SKM-1 (cell line): ENCODE data around the gene RAB18.
"Not testable (repeated sequence)": the region's sequence is repeated elsewhere in the genome, so short reads cannot be mapped to it uniquely, and the experiment has no call there.

ENCODE experiments used
- DNase-seq: peaks from one replicate; lab custom pipeline; 2025; ENCODE audit not compliant: unreplicated experiment; lab: John Stamatoyannopoulos, UW

The RAB18 gene

DNA sequence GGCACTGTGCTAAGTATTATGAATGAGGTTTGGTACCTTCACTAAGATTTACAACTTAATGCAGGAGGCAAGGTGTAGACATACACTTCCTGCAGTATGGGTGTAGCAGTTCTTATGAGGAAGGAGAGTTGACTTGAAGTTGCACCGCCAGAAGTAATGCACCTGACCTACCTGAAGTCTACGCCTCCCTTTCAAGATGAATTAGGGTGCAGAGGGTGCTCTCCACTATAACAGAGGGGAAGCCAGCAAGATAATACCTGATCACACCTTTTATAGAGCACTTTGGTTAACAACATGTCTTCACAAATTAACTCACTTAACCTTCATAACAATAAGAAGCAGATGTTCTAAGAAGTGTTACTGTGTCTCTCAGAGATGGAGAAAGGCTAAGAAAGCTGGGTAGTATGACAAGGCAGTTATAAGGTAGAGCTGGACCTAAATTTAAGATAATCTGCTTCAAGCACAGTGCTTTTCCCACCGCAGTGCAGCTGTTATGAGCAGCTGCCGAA, 552 bp upstream of the RAB18 start:
- DNase-seq = no peak

DNA sequence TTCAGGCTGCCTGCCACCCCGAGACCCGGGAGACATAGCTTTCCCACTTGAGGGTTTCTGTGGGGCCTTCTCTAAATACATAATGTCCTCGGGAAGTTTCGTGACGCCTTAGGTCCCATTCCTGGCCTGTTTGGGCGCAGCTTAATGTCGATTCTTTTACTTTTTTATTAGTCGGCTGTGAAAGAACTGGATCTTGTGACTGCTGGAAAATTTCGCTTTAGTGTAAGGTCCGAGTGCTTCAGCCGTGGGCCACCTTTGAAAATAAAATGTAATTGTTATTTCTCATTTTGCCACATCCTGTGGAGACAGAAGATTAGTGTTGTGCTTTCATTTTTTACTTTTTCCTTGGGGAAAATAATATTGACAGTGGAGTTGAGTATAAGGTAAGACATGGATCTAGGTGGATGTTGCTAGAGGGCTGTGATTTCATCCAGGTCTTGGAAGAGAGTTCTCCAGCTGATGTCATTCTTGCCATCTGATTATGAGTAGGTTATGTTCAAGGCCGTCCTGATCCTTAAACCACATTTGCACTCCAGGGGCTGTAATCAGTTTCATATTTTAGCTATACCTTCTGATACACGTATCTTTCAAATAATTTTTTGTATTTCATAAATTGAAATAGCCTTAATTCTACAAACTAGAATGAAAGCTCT, 830 bp downstream of the RAB18 start:
- DNase-seq = no peak

DNA sequence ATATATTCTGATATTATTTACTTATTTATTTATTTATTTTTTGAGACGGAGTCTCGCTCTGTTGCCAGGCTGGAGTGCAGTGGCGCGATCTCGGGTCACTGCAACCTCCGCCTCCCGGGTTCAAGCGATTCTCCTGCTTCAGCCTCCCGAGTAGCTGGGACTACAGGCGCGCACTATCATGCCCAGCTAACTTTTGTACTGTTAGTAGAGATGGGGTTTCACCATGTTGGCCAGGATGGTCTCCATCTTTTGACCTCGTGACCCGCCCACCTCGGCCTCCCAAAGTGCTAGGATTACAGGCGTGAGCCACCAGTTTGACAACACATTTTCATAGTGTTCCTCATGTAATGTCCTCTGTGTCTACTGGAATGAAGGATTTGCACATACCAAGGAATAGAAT, 1.4 kb downstream of the RAB18 start:
- not testable (repeated sequence) for DNase-seq

DNA sequence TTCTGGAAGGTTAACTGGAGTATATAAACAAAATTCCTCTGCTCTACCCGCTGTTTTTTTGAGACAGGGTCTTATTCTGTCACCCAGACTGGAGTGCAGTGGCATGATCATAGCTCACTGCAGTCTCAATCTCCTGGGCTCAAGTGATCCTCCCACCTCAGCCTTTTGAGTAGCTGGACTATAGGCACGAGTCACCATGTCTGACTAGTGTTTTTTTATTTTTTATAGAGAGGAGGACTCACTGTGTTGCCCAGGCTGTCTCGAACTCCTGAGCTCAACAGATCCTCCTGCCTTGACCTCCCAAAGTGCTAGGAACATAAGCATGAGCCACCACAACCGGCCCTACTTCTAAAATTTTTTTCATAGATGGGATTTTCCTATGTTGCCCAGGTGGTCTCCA, 2.2 kb downstream of the RAB18 start:
- DNase-seq = no peak

DNA sequence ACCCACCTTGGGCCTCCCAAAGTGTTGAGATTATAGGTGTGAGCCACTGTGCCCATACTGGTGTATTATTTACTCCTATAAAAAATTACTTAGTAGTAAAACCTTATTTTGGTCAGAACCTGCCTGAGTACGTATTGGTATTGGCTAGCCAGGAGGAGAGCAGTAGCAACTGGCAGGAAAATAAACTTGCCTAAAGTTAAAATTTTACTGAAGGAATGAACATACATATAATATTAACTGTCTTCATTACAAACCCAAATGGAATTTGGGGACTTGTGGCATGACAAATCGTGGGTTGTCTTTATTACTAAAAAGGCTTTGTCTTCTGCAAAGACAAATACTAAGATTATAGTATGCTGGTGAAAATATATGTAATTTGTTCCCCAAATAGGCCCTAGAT, 8.4 kb downstream of the RAB18 start:
- DNase-seq = no peak

DNA sequence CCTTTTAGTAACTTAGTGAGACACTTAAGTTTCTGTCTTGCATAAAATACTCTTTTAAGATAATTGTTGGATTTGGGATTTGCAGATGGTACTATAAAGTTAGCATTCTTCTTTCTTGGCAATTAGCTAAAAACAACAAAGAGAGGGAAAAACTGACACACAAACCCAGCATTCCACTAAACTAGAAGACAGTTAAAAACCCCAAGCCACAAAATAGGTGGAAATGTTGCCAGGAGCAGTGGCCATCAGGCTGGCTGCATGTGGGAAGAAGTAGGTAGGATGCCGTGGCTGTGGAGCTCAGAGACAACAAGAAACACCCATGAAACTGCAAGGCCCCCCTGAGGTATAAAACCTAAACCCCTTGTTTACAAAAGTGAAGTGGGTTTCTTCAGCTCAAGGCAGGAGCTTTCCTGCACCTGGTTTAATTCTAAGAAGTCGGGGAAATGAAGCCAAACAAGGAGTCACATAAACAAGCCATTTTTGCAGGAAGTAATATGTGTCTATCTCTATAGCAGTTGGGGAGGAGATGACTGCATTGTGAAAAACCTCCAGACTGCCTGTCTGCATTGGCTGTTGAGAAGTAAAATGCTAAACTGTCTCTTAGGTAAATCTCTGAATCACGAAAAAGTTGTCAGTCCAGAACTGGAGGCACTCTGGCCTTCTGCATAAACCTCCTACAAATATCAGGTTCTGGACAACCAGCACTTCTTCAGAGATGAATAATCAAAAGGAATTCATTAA, 9.5 kb downstream of the RAB18 start:
- DNase-seq = no peak

DNA sequence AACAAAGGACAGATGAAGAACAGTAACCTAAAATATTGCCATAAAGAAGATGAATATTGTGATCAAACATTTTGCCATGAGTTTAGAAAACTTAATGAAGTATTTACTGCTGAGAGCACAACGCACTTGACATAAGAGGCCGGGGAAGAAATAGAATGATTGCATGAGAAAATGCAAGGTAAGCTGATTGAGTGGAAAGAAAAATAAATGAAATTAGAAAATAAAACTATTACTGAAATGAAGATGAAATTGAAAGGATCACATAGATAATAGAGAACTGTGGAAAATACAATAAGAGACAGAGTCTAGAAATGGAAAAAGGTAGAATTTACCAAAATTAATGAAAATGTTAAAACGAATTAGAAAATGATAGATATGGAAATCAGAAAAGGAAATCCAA, 10.1 kb downstream of the RAB18 start:
- no peak for DNase-seq

DNA sequence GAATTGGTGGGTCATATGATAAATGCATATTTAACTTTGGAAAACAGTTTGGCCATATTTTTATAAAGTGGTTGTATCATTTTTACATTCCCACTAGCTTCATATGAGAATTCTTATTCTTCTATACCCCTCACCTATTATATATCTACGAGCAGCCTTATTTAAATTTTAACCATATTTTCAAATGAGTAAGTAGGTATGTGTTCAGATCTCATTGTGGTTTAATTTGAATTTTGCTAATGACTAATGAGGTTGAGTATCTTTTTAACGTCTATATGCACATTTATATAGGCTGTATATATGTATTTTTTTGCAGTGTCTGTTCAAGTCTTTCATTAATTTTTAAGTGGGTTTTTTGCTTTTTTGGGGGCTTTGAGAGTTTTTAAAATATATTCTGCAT, 14.2 kb downstream of the RAB18 start:
- DNase-seq = no peak

DNA sequence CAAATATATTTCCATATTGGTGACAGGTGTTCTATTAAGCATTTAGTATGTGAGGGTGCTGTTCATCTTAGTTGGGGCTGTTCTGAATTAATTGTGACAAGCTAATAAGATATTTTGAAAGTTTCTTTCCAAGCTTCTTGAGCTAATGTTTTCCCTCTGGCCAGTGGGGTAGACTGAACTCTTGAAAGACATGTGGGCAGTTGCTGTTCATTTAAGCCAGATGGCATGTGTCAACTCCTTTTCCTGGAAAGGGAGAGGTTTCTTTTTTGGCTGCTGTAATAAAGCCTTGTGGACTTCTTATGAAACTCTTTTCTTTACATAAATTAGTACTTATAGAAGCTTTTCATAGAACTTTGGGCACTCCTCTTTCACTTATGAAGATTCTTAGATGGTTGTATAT, 21.7 kb downstream of the RAB18 start:
- DNase-seq = no peak

DNA sequence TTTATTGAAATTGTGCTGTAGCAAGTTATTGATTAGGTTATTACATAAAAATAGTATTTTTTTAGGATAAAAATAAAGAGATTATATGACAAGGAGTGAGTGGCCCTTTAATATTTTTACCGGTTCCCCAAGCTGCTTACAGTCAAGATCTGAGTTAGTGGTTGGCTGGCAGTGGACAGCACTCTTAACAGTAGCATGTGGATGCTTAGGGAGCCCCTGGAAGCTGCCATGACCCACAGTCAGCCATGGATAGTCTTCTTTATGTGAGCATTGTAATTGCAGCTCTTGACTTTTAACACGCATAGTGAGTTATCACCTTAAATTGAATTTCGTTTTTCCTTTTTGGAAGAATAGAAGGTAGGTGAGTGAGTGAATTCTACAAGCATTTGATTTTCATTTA, 22.1 kb downstream of the RAB18 start:
- DNase-seq = no peak

DNA sequence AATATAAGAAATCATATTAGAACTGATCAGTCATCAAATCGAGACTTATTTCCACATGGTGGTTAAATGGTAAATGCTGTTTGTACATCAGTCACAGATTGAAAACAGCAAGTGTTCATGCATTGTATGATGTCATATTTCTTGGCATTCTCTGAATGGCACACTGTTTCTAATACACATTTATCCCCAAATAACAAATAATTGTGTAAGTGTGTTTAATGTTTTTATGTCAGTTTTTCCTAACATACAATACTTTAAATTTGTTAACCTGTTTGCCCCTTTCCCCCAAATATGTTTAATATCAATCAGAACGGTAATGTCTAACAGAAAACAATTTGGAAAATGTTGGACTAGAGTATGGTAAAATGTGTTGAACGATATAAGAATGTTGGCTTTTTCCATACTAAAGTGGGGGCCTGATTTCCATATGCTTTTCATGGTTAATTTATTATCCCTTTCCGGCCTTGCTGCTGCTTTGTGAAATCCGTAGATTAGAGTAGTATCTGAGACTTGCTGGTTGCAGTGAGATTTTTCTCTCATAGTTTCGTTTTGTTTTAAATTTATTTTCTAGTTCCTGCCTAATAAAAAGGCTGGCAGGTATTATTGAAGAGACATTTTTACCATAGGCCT, 23.7 kb downstream of the RAB18 start:
- DNase-seq = no peak

DNA sequence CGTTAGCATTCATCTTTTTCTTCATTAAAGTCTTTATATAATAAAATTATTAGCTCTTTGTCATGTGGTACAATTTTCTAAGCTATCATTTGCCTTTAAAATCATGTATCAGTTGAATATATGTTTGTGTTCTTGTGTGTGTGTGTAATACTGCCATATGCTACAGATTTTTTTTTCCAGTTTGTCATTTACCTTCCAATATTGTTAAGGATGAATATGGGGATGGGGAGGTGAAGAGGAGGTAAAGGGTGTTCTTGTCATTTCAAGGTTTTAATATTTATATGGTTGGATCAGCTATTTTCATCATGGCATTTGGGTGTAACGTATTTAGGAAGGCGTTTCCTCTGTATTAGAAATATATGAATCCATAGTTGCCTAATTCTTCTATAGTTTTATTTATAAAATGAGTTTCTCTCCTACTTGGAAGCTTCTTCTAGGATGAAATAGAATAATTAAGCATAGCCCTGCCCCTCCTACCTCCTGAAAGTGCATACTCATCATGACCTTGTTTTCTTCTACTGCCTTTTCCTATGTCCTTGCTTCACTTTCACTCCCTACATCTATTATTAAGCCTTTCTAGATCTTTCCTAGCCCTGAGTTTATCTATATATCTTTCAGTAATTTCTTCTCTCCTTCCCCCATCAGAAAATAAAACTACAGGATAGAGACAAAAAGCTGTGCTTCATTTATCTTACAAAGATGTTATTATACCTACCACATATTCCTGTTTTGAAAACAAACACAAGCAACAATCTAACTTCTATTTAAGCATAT, 25.1 kb downstream of the RAB18 start:
- no peak for DNase-seq

DNA sequence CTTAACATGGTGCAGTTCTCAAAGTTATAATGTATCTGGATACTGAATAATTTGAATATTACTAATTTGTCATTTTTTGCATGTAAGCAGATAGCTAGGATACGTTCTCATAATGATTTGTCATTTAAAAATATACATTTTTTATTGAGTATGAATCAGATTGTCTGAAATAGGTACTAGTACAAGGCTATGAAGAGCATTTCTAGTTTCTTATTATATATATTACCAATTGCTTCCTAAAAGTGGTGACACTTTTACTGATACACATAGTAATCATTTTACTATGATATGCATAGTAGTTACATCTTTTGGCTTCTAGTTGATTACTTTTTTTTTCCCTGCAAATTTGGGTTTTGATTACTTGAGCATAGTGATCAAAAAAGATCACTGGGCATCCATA, 26.4 kb downstream of the RAB18 start:
- DNase-seq = no peak

DNA sequence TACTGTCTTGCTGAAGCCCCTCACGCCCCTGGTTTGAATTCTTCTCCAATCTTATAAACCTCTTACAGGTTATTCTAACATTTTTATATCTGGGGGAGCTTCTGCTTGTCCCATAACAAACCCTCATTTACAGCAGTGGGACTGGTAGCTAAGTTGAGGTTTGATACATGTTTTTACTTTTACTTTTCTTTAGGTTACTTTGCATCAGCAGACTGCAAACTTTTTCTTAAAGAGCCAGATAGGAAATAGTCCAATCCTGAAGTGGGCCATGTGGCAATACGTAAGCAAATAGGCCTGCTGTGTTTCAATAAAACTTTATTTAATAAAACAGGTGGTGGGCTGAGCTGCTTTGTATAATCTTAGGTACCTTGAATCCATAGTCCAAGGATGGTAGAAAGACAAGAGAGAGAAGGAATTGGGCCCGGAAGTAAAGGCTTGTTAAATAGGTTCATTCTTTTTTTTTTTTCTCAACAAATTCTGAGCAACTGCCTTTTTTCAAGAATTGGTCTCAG, 27.3 kb downstream of the RAB18 start:
- no peak for DNase-seq

DNA sequence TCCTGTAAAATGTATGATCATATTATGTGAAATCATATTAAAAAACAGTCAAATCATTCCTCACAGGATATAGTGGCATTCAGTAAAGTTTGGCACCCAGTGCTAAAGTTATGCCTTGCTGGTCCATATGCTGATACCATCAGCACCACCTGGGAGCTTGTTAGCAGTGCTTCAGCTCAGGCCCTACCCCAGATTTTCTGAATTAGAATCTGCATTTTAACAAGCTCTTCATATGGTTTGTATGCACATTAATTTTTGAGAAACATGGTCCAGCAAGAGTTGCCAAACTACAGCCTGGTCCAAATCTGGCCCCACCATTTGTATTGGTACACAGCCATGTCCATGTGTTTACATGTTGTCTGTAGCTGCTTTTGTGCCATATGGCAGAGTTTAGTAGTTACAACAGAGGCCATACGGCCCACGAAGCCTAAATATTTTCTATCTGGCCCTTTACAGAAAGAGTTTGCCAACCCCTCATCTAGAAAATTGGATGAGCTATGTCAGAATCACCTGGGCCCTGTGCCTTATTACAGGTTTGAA, 30.1 kb downstream of the RAB18 start:
- DNase-seq = no peak

DNA sequence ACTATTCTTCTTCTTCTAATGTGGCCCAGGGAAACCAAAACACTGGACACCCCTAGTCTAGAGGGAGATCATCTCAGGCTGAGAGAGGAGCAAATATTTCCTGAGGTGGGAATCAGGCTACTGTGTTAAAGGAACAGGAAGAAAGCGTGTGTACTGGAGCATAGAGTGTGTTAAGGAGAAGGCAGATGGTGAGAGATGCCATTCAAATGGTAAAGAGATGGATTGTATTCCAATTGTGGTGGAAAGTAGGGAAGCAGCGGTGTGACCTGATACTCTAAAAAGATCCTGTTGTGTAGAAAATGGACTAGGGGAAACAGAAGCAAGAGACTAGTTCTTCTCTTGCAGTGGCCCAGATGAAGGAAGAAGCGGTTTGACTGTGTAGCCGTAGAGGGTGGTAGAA, 31.2 kb downstream of the RAB18 start:
- DNase-seq = no peak

DNA sequence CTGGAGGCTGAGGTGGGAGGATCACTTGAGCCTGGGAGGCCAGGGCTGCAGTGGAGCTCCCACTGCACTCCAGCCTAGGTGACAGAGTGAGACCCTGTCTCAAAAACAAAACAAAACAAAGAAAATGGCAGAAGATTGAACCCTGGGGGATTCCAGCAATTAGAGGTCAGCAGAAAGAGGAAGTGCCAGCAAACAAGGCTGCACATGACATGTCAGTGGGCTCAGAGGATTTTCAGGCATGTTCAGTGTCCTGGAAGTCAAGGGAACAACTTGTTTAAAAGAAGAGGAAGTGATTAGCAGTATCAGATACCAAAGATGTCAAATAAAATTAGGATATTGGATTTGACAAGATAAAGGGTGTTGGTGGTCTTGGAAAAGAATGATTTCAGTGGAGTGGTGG, 32.3 kb downstream of the RAB18 start:
- DNase-seq = no peak

DNA sequence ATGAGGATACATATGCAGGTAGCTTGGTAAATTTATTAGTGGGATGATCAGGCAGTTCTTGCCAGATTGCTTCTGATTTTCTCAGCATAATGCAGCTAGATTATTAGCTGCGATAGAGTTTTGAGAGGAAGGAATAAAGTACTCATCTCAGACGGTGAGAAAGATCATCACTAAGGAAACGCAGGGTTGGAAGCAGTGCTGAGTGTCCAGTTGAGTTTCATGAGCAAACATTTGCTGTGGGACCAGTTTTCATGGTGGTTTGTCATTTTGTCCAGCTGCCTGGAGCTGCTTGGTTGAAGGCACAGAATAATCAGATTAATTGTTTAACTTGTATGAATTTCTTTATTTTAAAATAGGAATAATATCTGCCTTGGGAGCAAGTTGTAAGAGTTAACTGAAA, 33.1 kb downstream of the RAB18 start:
- no peak for DNase-seq

DNA sequence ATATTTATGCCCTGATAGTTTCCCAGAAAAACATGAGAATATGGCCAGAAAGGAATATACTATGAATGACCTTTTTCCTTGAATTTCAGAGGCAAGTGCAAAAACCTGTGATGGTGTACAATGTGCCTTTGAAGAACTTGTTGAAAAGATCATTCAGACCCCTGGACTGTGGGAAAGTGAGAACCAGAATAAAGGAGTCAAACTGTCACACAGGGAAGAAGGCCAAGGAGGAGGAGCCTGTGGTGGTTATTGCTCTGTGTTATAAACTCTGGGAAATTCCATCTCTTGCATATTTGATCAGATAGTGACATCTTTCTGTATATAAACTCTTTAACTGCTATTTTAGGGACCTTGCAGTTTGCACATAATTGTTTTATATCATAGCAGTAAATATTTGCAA, 33.7 kb downstream of the RAB18 start:
- no peak for DNase-seq

DNA sequence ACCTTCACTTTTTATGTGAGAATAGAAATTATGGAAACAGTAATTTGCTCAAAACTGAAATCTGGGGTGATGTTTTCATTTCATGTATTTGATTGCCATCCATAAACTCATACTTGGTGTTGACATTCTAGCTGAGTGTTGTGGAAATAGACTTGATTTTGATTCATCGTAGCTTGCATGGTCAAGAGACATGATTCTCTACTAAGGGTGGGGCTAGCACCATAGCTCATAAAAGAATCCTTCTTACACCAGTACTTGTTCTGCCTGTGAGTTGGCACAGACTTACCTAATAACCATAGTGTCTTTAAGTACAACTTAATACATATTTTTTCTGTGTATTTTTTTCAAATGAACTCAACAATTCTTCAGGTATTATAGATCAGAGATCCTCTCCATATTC, 36.6 kb downstream of the RAB18 start:
- DNase-seq = no peak
